ENCODE data around the gene CFAP73.

Gene CFAP73

DNA sequence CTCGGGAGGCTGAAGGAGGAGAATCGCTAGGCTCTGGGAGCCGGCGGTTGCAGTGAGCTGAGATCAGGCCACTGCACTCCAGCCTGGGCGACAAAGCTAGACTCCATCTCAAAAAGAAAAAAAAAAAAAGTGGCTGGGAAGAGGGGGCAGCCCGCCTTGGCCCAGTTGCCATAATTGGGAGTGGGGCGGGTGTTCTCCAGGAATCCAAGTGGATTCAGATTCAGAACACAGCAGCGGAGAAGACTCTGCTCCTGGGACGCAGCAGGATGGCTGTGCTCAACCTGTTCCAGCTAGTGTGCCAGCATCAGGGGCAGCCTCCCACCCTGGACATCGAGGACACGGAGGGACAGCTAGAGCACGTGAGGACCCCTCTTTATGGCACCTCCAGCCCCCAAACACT is 5.5 kb downstream of the CFAP73 start:
- no peaks in the 10 kb centered on the region for H3K9me3 Mint-ChIP-seq
- peaks cover 6% of the 10 kb centered on the region for H3K4me1 Mint-ChIP-seq
- H3K27ac Mint-ChIP-seq = no peak overlapping the region
- H3K36me3 Mint-ChIP-seq (ENCODE audit: low read depth) = peaks cover 23% of the 10 kb centered on the region
- no peak overlapping the region for H3K4me3 Mint-ChIP-seq
- peaks cover 63% of the 10 kb centered on the region for H3K27me3 Mint-ChIP-seq (ENCODE audit: low read depth)
- TF ChIP-seq, protein P1, sequence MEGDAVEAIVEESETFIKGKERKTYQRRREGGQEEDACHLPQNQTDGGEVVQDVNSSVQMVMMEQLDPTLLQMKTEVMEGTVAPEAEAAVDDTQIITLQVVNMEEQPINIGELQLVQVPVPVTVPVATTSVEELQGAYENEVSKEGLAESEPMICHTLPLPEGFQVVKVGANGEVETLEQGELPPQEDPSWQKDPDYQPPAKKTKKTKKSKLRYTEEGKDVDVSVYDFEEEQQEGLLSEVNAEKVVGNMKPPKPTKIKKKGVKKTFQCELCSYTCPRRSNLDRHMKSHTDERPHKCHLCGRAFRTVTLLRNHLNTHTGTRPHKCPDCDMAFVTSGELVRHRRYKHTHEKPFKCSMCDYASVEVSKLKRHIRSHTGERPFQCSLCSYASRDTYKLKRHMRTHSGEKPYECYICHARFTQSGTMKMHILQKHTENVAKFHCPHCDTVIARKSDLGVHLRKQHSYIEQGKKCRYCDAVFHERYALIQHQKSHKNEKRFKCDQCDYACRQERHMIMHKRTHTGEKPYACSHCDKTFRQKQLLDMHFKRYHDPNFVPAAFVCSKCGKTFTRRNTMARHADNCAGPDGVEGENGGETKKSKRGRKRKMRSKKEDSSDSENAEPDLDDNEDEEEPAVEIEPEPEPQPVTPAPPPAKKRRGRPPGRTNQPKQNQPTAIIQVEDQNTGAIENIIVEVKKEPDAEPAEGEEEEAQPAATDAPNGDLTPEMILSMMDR (IDR thresholded peaks at IDR 0.05; ENCODE audit: unreplicated experiment in 3 of 3) = no peak

DNA sequence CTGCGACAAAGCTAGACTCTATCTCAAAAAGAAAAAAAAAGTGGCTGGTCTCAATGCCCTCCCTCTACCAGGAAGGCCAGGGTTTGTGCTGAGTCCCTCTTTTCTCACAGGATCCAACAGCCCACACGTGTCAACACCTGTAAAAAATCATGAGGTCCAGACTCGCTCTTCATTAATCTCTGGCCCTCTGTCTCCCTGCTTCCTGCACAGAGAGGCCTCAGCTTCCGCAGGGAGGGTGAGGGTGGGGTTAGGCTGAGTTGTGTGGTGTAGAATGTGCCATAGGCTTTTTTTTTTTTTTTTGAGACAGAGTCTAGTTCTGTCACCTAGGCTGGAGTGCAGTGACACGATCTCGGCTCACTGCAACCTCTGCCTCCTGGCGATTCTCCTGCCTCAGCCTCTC is 6.1 kb downstream of the CFAP73 start:
- H3K4me3 Mint-ChIP-seq = no peak overlapping the region
- no peak overlapping the region for H3K27ac Mint-ChIP-seq
- H3K27me3 Mint-ChIP-seq (ENCODE audit: low read depth) = peaks cover 59% of the 10 kb centered on the region
- TF ChIP-seq, protein P1 (IDR thresholded peaks at IDR 0.05; ENCODE audit: unreplicated experiment in 3 of 3) = no peak
- H3K9me3 Mint-ChIP-seq = no peaks in the 10 kb centered on the region
- peaks cover 27% of the 10 kb centered on the region for H3K36me3 Mint-ChIP-seq (ENCODE audit: low read depth)
- peaks cover 6% of the 10 kb centered on the region for H3K4me1 Mint-ChIP-seq

DNA sequence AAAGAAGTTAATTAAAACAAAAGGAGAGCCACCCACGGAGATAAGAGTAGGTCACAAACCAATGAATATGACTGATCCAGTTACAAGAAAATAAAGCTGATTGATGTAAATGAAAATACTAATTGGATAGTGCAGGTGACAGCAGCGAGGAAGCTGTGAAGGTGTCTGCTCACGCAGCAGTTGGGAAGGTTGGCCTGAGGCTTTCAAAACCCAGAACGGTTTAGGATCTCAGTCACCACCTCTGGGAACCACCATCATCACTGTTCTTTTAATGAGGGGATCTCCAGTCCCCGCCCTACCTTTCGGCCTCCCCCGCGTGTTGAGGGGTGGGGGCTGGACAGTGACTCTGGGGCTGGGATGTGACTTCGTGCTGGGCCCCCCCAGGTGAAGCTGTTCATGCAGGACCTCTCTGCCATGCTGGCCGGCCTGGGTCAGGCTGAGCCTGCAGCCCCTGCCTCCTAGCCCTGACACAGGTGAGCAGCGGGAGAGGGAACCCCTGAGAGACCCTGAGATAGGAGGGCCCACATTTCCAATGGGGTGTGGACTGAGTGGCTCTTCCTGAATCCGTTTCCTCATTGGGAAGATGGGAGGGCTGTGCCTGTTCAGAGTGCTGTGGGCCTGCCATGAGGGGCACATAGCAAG is 7.8 kb downstream of the CFAP73 start:
- Mint-ChIP-seq H3K36me3 (ENCODE audit: low read depth) (peaks cover 35% of the 10 kb centered on the region), H3K9me3 (no peaks in the 10 kb centered on the region), H3K4me1 (peaks cover 6% of the 10 kb centered on the region), H3K27me3 (ENCODE audit: low read depth) (peaks cover 45% of the 10 kb centered on the region), H3K4me3 (no peak overlapping the region), H3K27ac (no peak overlapping the region)
- TF ChIP-seq, protein P1 (IDR thresholded peaks at IDR 0.05; ENCODE audit: unreplicated experiment in 3 of 3) = no peak

DNA sequence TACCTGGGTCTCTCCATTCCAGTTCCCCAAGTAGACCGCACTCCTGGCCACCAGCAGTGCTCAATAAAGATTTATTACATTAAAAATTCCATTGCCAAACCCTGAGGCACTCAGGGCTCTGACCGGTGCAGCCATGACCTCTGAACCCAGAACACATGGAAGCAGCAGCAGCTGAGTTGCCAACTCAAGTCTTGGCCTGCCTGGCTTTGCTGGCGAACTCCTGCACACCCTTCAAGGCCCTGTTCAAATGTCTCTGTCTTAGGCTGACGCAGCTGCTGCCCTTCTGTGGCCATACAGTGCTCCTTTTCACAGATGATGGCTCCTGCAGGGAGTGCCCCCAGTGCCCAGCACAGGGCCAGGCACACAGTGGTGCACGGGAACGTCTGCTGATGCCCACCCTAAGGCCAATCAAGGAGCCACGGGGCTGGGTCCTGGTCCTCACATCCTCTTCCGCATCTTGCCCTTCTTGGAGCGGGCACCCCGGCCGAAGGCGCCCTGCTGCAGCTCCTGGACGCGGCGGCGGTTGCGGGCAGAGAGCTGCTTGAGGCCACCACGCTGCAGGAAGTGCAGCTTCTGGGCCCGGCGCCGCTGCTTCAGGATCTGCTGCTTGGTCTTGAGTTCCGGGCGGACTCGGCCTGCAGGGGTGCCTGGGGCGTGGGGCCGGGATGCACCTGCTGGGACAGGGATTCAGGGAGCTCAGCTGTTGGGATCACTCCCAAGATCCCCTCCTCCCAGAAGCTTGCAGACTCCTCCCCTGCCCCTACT is 9.1 kb downstream of the CFAP73 start:
- Mint-ChIP-seq H3K36me3 (ENCODE audit: low read depth) (peaks cover 48% of the 10 kb centered on the region), H3K9me3 (no peaks in the 10 kb centered on the region), H3K27me3 (ENCODE audit: low read depth) (peaks cover 32% of the 10 kb centered on the region), H3K27ac (no peak overlapping the region), H3K4me1 (peaks cover 6% of the 10 kb centered on the region), H3K4me3 (no peak overlapping the region)
- TF ChIP-seq, protein P1 (IDR thresholded peaks at IDR 0.05; ENCODE audit: unreplicated experiment in 3 of 3) = no peak

DNA sequence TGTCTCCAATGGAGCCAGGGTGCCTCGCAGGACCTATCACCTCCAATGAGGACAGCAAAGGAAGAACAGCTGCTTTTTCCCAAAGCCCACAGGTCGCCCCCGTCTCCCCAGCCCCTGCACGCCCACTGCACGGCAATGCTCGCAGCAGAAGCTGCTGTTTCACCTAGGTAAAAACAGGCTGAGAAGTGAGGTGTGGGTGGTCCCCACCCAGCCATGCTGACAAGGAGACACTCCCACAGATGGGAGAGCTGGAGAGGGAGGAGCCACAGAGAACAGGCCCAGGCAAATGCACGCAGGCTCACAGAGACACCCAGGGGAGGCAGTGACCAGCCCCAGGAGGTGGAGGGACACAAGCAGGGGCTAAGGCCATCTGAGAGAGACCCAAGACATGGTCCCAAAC is 10.4 kb downstream of the CFAP73 start:
- Mint-ChIP-seq H3K27me3 (ENCODE audit: low read depth) (peaks cover 21% of the 10 kb centered on the region), H3K9me3 (no peaks in the 10 kb centered on the region), H3K36me3 (ENCODE audit: low read depth) (peaks cover 51% of the 10 kb centered on the region), H3K27ac (no peak overlapping the region), H3K4me1 (peaks cover 6% of the 10 kb centered on the region), H3K4me3 (no peak overlapping the region)
- TF ChIP-seq, protein P1 (IDR thresholded peaks at IDR 0.05; ENCODE audit: unreplicated experiment in 3 of 3) = no peak
